Lung (tissue), 12 donors: Measurements from ENCODE around the gene EEPD1. TPM values are rescaled to one million over a fixed set of nuclear protein-coding genes. Genes with fewer than 3 reads are reported as not detected.
"Not testable (repeated sequence)": the region's sequence is repeated elsewhere in the genome, so short reads cannot be mapped to it uniquely, and the experiment has no call there.

Experiments used
- ATAC-seq: fragments of 200-7000 bp; cut with Tn5 transposase; one replicate; pipeline ENCODE4 v1.9.1; 2020; ENCODE audit warnings: moderate number of reproducible peaks; ENCODE audit not compliant: insufficient read depth, low FRiP score
- DNase-seq, 3 donors: peaks; one replicate each; pipeline ENCODE4 v3.0.0-alpha.2; 2013 to 2017
- H3K27ac ChIP-seq, 2 donors: one replicate each; pipeline ENCODE4 v1.5.1; 2013; ENCODE audit warnings: mild to moderate bottlenecking in 2 of 2, moderate library complexity in 2 of 2, control low read depth in 1 of 2, inconsistent platforms in 1 of 2, low read depth in 1 of 2, low read length in 1 of 2
- H3K27me3 ChIP-seq, 3 donors: one replicate each; pipeline ENCODE4 v1.5.1; 2013; ENCODE audit warnings: low read length in 2 of 3; ENCODE audit not compliant: control insufficient read depth in 3 of 3, insufficient read depth in 3 of 3
- H3K36me3 ChIP-seq, 4 donors: one replicate each; pipeline ENCODE4 v1.5.1; 2013; ENCODE audit warnings: low read length in 4 of 4, mild to moderate bottlenecking in 1 of 4, moderate library complexity in 1 of 4; ENCODE audit not compliant: control insufficient read depth in 4 of 4, insufficient read depth in 4 of 4
- H3K4me1 ChIP-seq, 5 donors: one replicate each; pipeline ENCODE4 v1.5.1; 2013; ENCODE audit warnings: low read length in 5 of 5, mild to moderate bottlenecking in 2 of 5, moderate library complexity in 1 of 5; ENCODE audit not compliant: control insufficient read depth in 5 of 5, insufficient read depth in 5 of 5
- H3K4me3 ChIP-seq: one replicate; pipeline ENCODE4 v1.5.1; 2013; ENCODE audit warnings: mild to moderate bottlenecking, control low read depth, moderate library complexity
- H3K9ac ChIP-seq, 2 donors: one replicate each; pipeline ENCODE4 v1.5.1; 2013; ENCODE audit warnings: low read length in 2 of 2, control low read depth in 1 of 2; ENCODE audit not compliant: insufficient read depth in 1 of 2
- H3K9me3 ChIP-seq, 4 donors: one replicate each; pipeline ENCODE4 v1.5.1; 2013; ENCODE audit warnings: low read length in 3 of 4, mild to moderate bottlenecking in 1 of 4, moderate library complexity in 1 of 4; ENCODE audit not compliant: control insufficient read depth in 4 of 4, insufficient read depth in 3 of 4
- WGBS, 2 donors: extraction: QIAGEN DNeasy Blood & Tissue Kit; methylation state at CpG; one replicate each; pipeline ENCODE4 v1.1.7; 2013; 5-methylcytosine and 5-hydroxymethylcytosine counted together
- polyA plus RNA-seq, 2 donors: library from polyadenylated mRNA; stranded (reverse); fragments of 200-250 nt; gene quantifications; one replicate each; pipeline ENCODE4 v1.2.1, GENCODE V29; 2013
- total RNA-seq, 2 donors: library from RNA; depleted of rRNA in 1 of 2; stranded (reverse); fragments of >200 nt in 1 of 2; gene quantifications; one replicate each; pipeline ENCODE4 v1.2.1, GENCODE V29; 2014 to 2021
- TF ChIP-seq, protein P1 (sequence below): IDR thresholded peaks from 2 replicates; pipeline ENCODE4 v1.5.1; 2012; ENCODE audit warnings: mild to moderate bottlenecking; ENCODE audit errors: control extremely low read depth, extremely low read depth
- donor health status: control.
- donor health status: control.
- donor health status: Bipolar disorder and iron deficiency.
- donor health status: healthy.
- donor health status: DM: yes; HTN: yes; CAD: no.

The EEPD1 gene
- total and polyA plus RNA-seq, 4 donors, result 5.4 to 15.3 (median 7.9) TPM

DNA sequence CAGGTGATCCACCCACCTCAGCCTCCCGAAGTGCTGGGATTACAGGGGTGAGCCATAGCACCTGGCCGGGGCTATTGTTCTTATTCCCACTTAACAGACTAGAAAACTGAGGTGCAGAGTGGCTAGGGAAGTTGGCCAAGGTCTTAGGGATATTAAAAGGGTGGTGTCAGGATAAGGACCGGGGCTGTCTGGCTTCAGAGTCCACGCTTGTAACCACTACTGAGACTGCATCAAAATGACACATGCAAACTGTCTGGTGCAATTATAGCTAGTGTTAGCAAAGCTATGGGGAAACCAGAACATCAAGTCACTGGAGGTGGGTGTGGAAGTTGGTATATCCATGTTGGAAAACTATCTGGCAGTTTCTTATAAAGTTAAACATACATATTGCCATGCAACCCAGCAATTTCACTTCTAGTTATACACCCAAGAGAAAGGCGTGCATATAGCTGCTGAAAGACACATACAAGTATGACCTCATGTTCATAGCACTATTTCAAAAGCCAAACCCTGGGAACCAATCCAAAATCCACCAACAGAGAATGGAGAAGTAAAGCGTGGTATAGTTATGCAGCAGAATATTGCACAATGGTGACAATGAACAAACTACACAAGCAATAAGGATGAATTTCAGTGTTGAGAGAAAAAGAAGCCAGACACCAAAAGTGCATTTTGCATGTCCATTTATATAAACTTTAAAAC lies 33.9 kb upstream of the EEPD1 start:
- Histone ChIP-seq H3K36me3 (no peaks in the 10 kb centered on the region), H3K4me1 (peaks cover 0 to 13% (median 0%) of the 10 kb centered on the region in 5 donors), H3K27ac (no peak overlapping the region), H3K9ac (no peak overlapping the region), H3K9me3 (no peaks in the 10 kb centered on the region), H3K27me3 (no peaks in the 10 kb centered on the region), H3K4me3 (no peak overlapping the region)
- ATAC-seq (peak; percentile 71), DNase-seq (peak; percentile 54 to 94 (median 89))
- 46 to 63% methylated on average over 6 of the region's 6 CpGs for WGBS, 2 donors
- TF ChIP-seq, protein P1, sequence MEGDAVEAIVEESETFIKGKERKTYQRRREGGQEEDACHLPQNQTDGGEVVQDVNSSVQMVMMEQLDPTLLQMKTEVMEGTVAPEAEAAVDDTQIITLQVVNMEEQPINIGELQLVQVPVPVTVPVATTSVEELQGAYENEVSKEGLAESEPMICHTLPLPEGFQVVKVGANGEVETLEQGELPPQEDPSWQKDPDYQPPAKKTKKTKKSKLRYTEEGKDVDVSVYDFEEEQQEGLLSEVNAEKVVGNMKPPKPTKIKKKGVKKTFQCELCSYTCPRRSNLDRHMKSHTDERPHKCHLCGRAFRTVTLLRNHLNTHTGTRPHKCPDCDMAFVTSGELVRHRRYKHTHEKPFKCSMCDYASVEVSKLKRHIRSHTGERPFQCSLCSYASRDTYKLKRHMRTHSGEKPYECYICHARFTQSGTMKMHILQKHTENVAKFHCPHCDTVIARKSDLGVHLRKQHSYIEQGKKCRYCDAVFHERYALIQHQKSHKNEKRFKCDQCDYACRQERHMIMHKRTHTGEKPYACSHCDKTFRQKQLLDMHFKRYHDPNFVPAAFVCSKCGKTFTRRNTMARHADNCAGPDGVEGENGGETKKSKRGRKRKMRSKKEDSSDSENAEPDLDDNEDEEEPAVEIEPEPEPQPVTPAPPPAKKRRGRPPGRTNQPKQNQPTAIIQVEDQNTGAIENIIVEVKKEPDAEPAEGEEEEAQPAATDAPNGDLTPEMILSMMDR, result no peak

DNA sequence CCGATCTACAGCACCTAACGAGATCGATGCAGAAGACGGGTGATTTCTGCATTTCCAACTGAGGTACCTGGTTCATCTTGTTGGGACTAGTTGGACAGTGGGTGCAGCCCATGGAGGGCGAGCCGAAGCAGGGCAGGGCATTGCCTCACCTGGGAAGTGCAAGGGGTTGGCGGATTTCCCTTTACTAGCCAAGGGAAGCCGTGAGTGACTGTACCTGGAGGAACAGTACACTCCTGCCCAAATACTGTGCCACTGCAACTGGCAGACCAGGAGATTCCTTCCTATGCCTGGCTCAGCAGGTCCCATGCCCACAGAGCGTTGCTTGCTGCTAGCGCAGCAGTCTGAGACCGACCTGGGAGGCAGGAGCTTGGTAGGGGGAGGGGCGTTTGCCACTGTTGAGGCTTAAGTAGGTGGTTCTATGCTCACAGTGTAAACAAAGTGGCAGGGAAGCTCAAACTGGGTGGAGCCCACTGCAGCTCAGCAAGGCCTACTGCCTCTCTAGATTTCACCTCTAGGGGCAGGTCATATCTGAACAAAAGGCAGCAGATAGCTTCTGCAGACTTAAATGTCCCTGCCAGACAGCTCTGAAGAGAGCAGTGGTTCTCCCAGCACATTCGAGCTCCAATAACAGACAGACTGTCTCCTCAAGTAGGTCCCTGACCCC lies 32.9 kb upstream of the EEPD1 start:
- not testable (repeated sequence) for H3K9ac ChIP-seq
- 65 to 83% methylated on average over 13 of the region's 13 CpGs for WGBS, 2 donors

DNA sequence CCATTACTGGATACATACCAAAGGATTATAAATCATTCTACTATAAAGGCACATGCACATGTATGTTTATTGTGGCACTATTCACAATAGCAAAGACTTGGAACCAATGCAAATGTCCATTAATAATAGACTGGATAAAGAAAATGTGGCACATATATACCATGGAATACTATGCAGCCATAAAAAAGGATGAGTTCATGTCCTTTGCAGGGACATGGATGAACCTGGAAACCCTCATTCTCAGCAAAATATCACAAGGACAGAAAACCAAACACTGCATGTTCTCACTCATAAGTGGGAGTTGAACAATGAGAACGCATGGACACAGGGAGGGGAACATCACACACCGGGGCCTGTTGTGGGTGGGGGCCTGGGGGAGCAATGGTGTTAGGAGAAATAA lies 27.4 kb upstream of the EEPD1 start:
- not testable (repeated sequence) for ATAC-seq, H3K27ac ChIP-seq

More for the DNA sequence above, 32.9 kb upstream of the EEPD1 start:
- H3K4me1 ChIP-seq, result peaks cover 0 to 13% (median 0%) of the 10 kb centered on the region in 5 donors
- not testable (repeated sequence) for H3K9me3 ChIP-seq, ATAC-seq, H3K27ac ChIP-seq, H3K27me3 ChIP-seq, H3K4me3 ChIP-seq, DNase-seq, H3K36me3 ChIP-seq

DNA sequence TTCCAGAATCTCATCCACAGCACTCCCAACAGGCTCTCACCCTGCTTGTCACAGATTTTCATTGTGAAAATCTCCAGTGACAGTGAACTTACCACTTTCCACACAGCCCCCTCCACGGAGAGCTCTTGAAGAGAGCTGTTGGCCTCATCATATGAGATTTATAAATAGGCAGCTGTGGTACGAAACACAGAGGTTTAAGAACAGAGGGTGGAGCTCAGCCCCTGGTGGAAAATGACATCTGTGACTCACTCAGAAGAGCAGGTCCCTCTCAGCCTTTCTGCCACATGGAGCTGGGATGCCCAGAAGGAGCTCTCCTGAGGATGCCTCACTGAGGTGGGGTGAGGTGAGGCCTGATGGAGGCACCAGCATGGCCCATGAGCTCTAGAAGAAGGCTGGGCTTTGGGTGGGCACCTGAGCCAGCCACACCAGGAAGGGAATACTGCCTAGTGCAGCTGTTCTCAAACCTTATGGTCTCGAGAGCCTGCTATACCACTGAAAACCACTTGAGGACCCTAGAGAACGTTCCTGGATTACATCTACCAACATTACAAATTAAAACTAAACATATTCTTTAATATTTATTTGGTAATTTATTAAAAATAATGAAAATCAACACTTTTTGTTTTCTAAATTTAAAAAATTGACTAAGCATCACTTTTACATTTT lies 25.8 kb upstream of the EEPD1 start:
- 82 to 89% methylated on average over 4 of the region's 4 CpGs for WGBS, 2 donors
- H3K9ac ChIP-seq, result no peak overlapping the region
- ATAC-seq, result no peak
- no peaks in the 10 kb centered on the region for H3K36me3 ChIP-seq
- H3K9me3 ChIP-seq, result no peaks in the 10 kb centered on the region
- TF ChIP-seq, protein P1, result no peak
- H3K27me3 ChIP-seq, result no peaks in the 10 kb centered on the region
- peaks cover 0 to 7% (median 4%) of the 10 kb centered on the region in 5 donors for H3K4me1 ChIP-seq
- no peak overlapping the region for H3K27ac ChIP-seq
- DNase-seq, result peak in 1 of 3 donors; percentile 14
- no peak overlapping the region for H3K4me3 ChIP-seq

More for the DNA sequence above, 27.4 kb upstream of the EEPD1 start:
- not testable (repeated sequence) for H3K9ac ChIP-seq, H3K9me3 ChIP-seq, DNase-seq, H3K36me3 ChIP-seq, H3K4me3 ChIP-seq, H3K27me3 ChIP-seq, H3K4me1 ChIP-seq
- 92% methylated on average over 2 of the region's 2 CpGs for WGBS, 2 donors
